AG04450 (cell line): Measurements from ENCODE around the gene ATP6V0B. TPM values are rescaled to one million over a fixed set of nuclear protein-coding genes. Genes with fewer than 3 reads are reported as not detected.

Experiments
- CTCF ChIA-PET: fragments of 300-600, 350-600 bp; formaldehyde crosslinking; extraction: SDS; loops from one replicate; lab custom pipeline; 2022; ENCODE audit warnings: antibody characterized with exemption, inconsistent platforms; lab: Charles Lee
- POLR2A ChIA-PET: fragments of 350-600 bp; formaldehyde crosslinking; extraction: SDS; loops from one replicate; lab custom pipeline; 2021; ENCODE audit warnings: antibody characterized with exemption, inconsistent platforms; lab: Yijun Ruan, JAX
- DNase-seq: peaks from one replicate; pipeline ENCODE4 v3.0.0-alpha.2; 2011; ENCODE audit warnings: low read depth, low spot score
- H3K27ac ChIP-seq: one replicate; pipeline ENCODE4 v1.5.1; 2012; ENCODE audit warnings: low read depth, low read length, control low read depth
- H3K27me3 ChIP-seq: one replicate; pipeline ENCODE4 v1.6.0; 2012; ENCODE audit warnings: low read length; ENCODE audit not compliant: control insufficient read depth, insufficient read depth
- H3K4me3 ChIP-seq: 2 replicates; pipeline ENCODE4 v1.5.1; 2011; ENCODE audit warnings: mild to moderate bottlenecking, low read depth, low read length, control low read depth
- H3K9me3 ChIP-seq: 2 replicates; pipeline ENCODE4 v1.5.1; 2012; ENCODE audit warnings: low read length; ENCODE audit not compliant: control insufficient read depth, insufficient read depth
- CTCF ChIP-seq: IDR thresholded peaks from 2 replicates; pipeline ENCODE4 v1.5.1; 2011; ENCODE audit warnings: low read depth, low read length, control low read depth, inconsistent platforms
- polyA plus RNA-seq: library from polyadenylated mRNA; depleted of rRNA; stranded (reverse); fragments of >200 nt; gene quantifications from 2 replicates; pipeline ENCODE4 v1.2.3, GENCODE V29; 2011

ATP6V0B gene
- polyA plus RNA-seq, 1 experiment = 130 TPM

- H3K9me3 ChIP-seq = no peaks in the 10 kb centered on the region; the same call in none of the 2 replicates
- no peak for TF ChIP-seq CTCF
- POLR2A ChIA-PET = interaction anchor here (0.6 to 2.1 kb wide), 8 partner anchors 12 to 1547 kb away, joined by 3 to 5 read pairs (median 3); partner anchors contain the start of genes CCDC24, IPO13, KDM4A and PRDX1
- CTCF ChIA-PET = interaction anchor here (0.6 to 1.7 kb wide), 4 partner anchors 31 to 1695 kb away, joined by 5 to 6 read pairs (median 5); no protein-coding TSS in a partner anchor
- peak overlapping the region; percentile 47 for H3K27ac ChIP-seq
- H3K4me3 ChIP-seq = peak overlapping the region; percentile 86
- no peaks in the 10 kb centered on the region for H3K27me3 ChIP-seq
- no peak for DNase-seq
Observed at GRCh38 chr1:43975249-43975961, 645 bp downstream of the ATP6V0B start.

- DNase-seq = no peak
- Histone ChIP-seq H3K4me3 (peak overlapping the region; percentile 86), H3K9me3 (no peaks in the 10 kb centered on the region; the same call in 1 of the 2 replicates), H3K27ac (no peak overlapping the region), H3K27me3 (no peaks in the 10 kb centered on the region)
- CTCF ChIA-PET = interaction anchor here (1.7 kb wide), 2 partner anchors 71 to 212 kb away, joined by 5 to 6 read pairs; no protein-coding TSS in a partner anchor
- POLR2A ChIA-PET = interaction anchor here (0.6 to 2.1 kb wide), 2 partner anchors 29 to 71 kb away, joined by 3 to 5 read pairs; partner anchors contain the start of gene IPO13
- TF ChIP-seq CTCF = no peak
Observed at GRCh38 chr1:43976045-43976444, 1.3 kb downstream of the ATP6V0B start.

- no peak overlapping the region for H3K27ac ChIP-seq
- ChIA-PET CTCF (interaction anchor here (1.8 kb wide), 1 partner anchor 42 kb away, joined by 5 read pairs; no protein-coding TSS in a partner anchor), POLR2A (interaction anchor here (0.8 kb wide), 1 partner anchor 211 kb away, joined by 4 read pairs; no protein-coding TSS in a partner anchor)
- H3K9me3 ChIP-seq = no peaks in the 10 kb centered on the region; the same call in 1 of the 2 replicates
- no peaks in the 10 kb centered on the region for H3K27me3 ChIP-seq
- TF ChIP-seq CTCF = no peak
- DNase-seq = no peak
- no peak overlapping the region for H3K4me3 ChIP-seq
Observed at GRCh38 chr1:43976890-43977289, 2.1 kb downstream of the ATP6V0B start.

- POLR2A ChIA-PET = interaction anchor here (0.8 kb wide), 1 partner anchor 212 kb away, joined by 4 read pairs; no protein-coding TSS in a partner anchor
- no peak for TF ChIP-seq CTCF
- Histone ChIP-seq H3K27me3 (no peaks in the 10 kb centered on the region), H3K4me3 (no peak overlapping the region), H3K27ac (no peak overlapping the region), H3K9me3 (no peaks in the 10 kb centered on the region; the same call in 1 of the 2 replicates)
- no peak for DNase-seq
- CTCF ChIA-PET = interaction anchor here (0.6 to 1.8 kb wide), 2 partner anchors 37 to 43 kb away, joined by 3 to 5 read pairs; no protein-coding TSS in a partner anchor
Observed at GRCh38 chr1:43977376-43978263, 2.9 kb downstream of the ATP6V0B start.
